ENCODE measurements around the gene CR1L.

- TF ChIP-seq, protein P1, sequence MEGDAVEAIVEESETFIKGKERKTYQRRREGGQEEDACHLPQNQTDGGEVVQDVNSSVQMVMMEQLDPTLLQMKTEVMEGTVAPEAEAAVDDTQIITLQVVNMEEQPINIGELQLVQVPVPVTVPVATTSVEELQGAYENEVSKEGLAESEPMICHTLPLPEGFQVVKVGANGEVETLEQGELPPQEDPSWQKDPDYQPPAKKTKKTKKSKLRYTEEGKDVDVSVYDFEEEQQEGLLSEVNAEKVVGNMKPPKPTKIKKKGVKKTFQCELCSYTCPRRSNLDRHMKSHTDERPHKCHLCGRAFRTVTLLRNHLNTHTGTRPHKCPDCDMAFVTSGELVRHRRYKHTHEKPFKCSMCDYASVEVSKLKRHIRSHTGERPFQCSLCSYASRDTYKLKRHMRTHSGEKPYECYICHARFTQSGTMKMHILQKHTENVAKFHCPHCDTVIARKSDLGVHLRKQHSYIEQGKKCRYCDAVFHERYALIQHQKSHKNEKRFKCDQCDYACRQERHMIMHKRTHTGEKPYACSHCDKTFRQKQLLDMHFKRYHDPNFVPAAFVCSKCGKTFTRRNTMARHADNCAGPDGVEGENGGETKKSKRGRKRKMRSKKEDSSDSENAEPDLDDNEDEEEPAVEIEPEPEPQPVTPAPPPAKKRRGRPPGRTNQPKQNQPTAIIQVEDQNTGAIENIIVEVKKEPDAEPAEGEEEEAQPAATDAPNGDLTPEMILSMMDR (IDR thresholded peaks at IDR 0.05; ENCODE audit: low read length) = no peak
- no peak for TF ChIP-seq EZH2 (IDR thresholded peaks at IDR 0.05; ENCODE audit: borderline replicate concordance, low read length)
Observed at GRCh38 chr1:207606362-207606755, 38.6 kb upstream of the CR1L start.
